Measurements from ENCODE around the gene SWAP70. TPM values are rescaled to one million over a fixed set of nuclear protein-coding genes. Genes with fewer than 3 reads are reported as not detected.

Gene SWAP70
- total and polyA plus RNA-seq, 2 of the 8 experiments (the other 6 are each of a cell fraction or from before 2014, with no cell fraction given), result 14.8 to 37.5 TPM

- Histone ChIP-seq H4K8ac (ENCODE audit: extremely low read depth, insufficient read depth, low read length) (no peak overlapping the region), H3K4me1 (replicated peaks in 1 of 4; ENCODE audit: control insufficient read depth in 3 of 4, insufficient read depth in 4 of 4, low read length in 3 of 4) (peaks cover 0 to 20% (median 13%) of the 10 kb centered on the region in 4 experiments; a peak in 6 of 7 replicates), H2BK15ac (ENCODE audit: low read length) (peak overlapping the region; percentile 92; the same call in 1 of the 2 replicates), H3K4me3 (ENCODE audit: extremely low read depth in 1 of 4, insufficient read depth in 2 of 4, low read depth in 3 of 4, low read length in 4 of 4) (no peak overlapping the region), H2AFZ (ENCODE audit: low read length) (no peak overlapping the region), H3K36me3 (ENCODE audit: control insufficient read depth in 2 of 4, insufficient read depth in 4 of 4, low read length in 3 of 4) (no peaks in the 10 kb centered on the region), H3K9ac (replicated peaks in 1 of 4; ENCODE audit: extremely low read depth in 1 of 4, low read depth in 3 of 4, low read length in 3 of 4) (no peak overlapping the region), H4K91ac (replicated peaks; ENCODE audit: insufficient read length, low read length) (peak overlapping the region; percentile 9), H2BK20ac (ENCODE audit: low read length) (0 out of 2 replicates have a peak overlapping the region, but pooled peaks have one; percentile 15), H3K18ac (ENCODE audit: extremely low read depth, low read length) (no peak overlapping the region), H2AK5ac (ENCODE audit: low read depth, low read length) (peak overlapping the region; percentile 82; the same call in 1 of the 2 replicates), H3K79me2 (ENCODE audit: control insufficient read depth in 1 of 2, insufficient read depth in 2 of 2, low read length in 2 of 2) (no peaks in the 10 kb centered on the region), H3K9me3 (ENCODE audit: insufficient read depth in 2 of 2, low read depth in 1 of 2, low read length in 1 of 2) (no peaks in the 10 kb centered on the region), H3K56ac (replicated peaks; ENCODE audit: insufficient read length, low read depth, low read length) (no peak overlapping the region), H2BK12ac (ENCODE audit: low read depth, low read length) (peak overlapping the region; percentile 75; the same call in 1 of the 2 replicates), H3K4me2 (ENCODE audit: insufficient read depth in 1 of 2, low read depth in 2 of 2, low read length in 2 of 2) (no peak overlapping the region), H3K79me1 (ENCODE audit: low read depth, low read length) (no peaks in the 10 kb centered on the region), H3K27me3 (replicated peaks in 1 of 4; ENCODE audit: control insufficient read depth in 3 of 4, extremely low read depth in 1 of 4, insufficient read depth in 3 of 4, low read length in 3 of 4) (no peaks in the 10 kb centered on the region), H3K4ac (replicated peaks; ENCODE audit: insufficient read length, low read depth, low read length) (no peak overlapping the region), H3K14ac (ENCODE audit: insufficient read length) (no peak overlapping the region), H3K23me2 (ENCODE audit: low read depth, low read length) (peaks cover 5% of the 10 kb centered on the region), H2BK5ac (ENCODE audit: low read depth, low read length) (no peak overlapping the region), H3K23ac (ENCODE audit: insufficient read length) (no peak overlapping the region), H4K20me1 (replicated peaks in 1 of 2; ENCODE audit: control insufficient read depth in 1 of 2, insufficient read depth in 2 of 2, low read length in 2 of 2) (no peaks in the 10 kb centered on the region), H3K27ac (ENCODE audit: low read depth, low read length) (no peak overlapping the region), H4K5ac (ENCODE audit: insufficient read length, low read depth, low read length) (no peak overlapping the region), H2BK120ac (replicated peaks; ENCODE audit: low read depth, low read length) (no peak overlapping the region)
- FAIRE-seq (no peak), DNase-seq (ENCODE audit: low read depth in 1 of 2, low spot score in 2 of 2) (no peak)
- ChIA-PET POLR2A (ENCODE audit: partially characterized antibody) (interaction anchor here (2.4 kb wide), 2 partner anchors 543 to 592 kb away, joined by 7 to 11 read pairs; no protein-coding TSS in a partner anchor), CTCF (ENCODE audit: partially characterized antibody) (interaction anchor here (1.0 to 3.4 kb wide), 9 partner anchors 8 to 743 kb away, joined by 3 to 22 read pairs (median 4); no protein-coding TSS in a partner anchor)
- 84% methylated on average over 3 of the region's 3 CpGs; no CpG with 5 or more reads in 1 of the 2 experiments for WGBS, 2 experiments (ENCODE audit: extremely low coverage in 1 of 2, insufficient coverage in 1 of 2, insufficient read length in 1 of 2, insufficient replicate concordance in 2 of 2, low coverage in 1 of 2, low lambda C conversion rate in 2 of 2, missing lambda C conversion rate in 1 of 2)
- TF ChIP-seq SUZ12 (IDR thresholded peaks at IDR 0.05; ENCODE audit: low read length) (no peak), POU5F1 (IDR thresholded peaks at IDR 0.05; ENCODE audit: low read depth, low read length) (no peak), SRF (IDR thresholded peaks at IDR 0.05; ENCODE audit: low read depth, low read length) (no peak), CHD1 (IDR thresholded peaks at IDR 0.05; ENCODE audit: low read depth, low read length) (no peak)
Observed at GRCh38 chr11:9760193-9760575, 96.3 kb downstream of the SWAP70 start.
